ENCODE results near the gene ACTRT3. TPM values are rescaled to one million over a fixed set of nuclear protein-coding genes. Genes with fewer than 3 reads are reported as not detected.
"Not testable (repeated sequence)": the region's sequence is repeated elsewhere in the genome, so short reads cannot be mapped to it uniquely, and the experiment has no call there.

ACTRT3 gene
- total RNA-seq, 1 donor from 2014 or later: 1.5 TPM

DNA sequence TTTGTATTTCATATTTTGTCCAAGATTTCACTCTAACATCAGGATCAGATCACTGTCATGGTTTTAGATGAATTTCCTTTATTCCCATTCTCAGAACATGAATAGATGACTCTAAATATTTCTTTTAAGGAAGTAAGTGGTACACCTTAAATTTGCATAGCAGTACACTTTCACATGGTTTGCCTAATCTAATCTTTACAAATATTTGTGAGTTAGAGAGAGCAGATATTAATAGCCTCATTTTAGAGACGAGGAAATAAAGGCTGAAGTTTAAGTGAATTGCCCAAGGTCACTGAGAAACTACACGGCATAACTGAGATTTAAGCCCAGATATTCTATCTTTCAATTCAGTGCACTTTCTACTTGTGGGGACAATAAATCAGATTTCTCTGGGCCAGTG, 18.7 kb downstream of the ACTRT3 start:
- Mint-ChIP-seq H3K4me3 (no peak overlapping the region), H3K9me3 (no peaks in the 10 kb centered on the region), H3K36me3 (ENCODE audit: low read depth) (no peaks in the 10 kb centered on the region), H3K27ac (ENCODE audit: unreplicated experiment) (no peak overlapping the region), H3K4me1 (no peaks in the 10 kb centered on the region), H3K27me3 (ENCODE audit: low read depth) (peaks cover 41% of the 10 kb centered on the region)
- no peak for TF ChIP-seq CTCF (conservative IDR thresholded peaks at IDR 0.05)
- no peak for DNase-seq (ENCODE audit: low read depth, low spot score)

DNA sequence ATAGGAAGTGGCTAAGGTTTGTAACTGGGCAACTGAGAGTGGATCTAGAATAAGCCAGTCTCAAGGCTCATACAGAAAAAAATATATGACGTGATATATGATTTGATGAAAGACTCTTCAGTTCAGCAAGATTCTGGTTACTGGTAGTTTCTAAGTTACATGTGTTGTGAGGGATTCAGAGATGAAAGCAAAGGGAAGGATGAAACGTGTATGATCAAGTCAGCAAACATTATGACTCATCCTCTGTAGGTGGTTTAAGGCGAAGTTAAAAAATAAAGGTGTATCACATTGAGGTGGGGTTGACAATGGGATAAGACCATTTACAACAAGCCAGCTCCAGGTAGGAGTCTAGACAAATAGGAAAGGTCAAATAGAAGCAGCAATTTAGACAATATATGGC, 20.7 kb downstream of the ACTRT3 start:
- peaks cover 34% of the 10 kb centered on the region for H3K27me3 Mint-ChIP-seq (ENCODE audit: low read depth)
- peaks cover 5% of the 10 kb centered on the region for H3K4me1 Mint-ChIP-seq
- no peaks in the 10 kb centered on the region for H3K36me3 Mint-ChIP-seq (ENCODE audit: low read depth)
- TF ChIP-seq CTCF (conservative IDR thresholded peaks at IDR 0.05): no peak
- no peak overlapping the region for H3K4me3 Mint-ChIP-seq
- H3K27ac Mint-ChIP-seq (ENCODE audit: unreplicated experiment): no peak overlapping the region
- no peaks in the 10 kb centered on the region for H3K9me3 Mint-ChIP-seq
- no peak for DNase-seq (ENCODE audit: low read depth, low spot score)

DNA sequence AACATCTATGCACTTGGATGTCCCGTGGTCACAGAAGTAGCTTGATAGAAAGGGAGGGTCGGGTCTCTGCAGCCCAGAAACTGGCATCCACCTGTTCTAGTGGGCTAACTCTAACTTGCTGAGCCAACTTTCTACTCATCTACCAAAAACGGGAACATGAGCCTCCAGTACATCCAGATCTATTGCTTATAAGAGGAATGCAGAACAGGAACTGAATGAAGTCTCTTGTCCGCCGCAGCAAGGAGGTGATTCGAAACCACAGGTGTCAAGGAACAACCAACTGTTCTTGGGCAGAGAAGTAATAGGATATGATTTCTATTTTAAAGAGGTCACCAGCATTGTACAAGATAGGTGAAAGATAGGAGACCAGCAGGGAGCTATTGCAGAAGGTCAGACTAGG, 22.4 kb downstream of the ACTRT3 start:
- H3K9me3 Mint-ChIP-seq: no peaks in the 10 kb centered on the region
- DNase-seq (ENCODE audit: low read depth, low spot score): no peak
- no peaks in the 10 kb centered on the region for H3K36me3 Mint-ChIP-seq (ENCODE audit: low read depth)
- no peak overlapping the region for H3K4me3 Mint-ChIP-seq
- TF ChIP-seq CTCF (conservative IDR thresholded peaks at IDR 0.05): no peak
- H3K27ac Mint-ChIP-seq (ENCODE audit: unreplicated experiment): peak overlapping the region; percentile 14
- H3K27me3 Mint-ChIP-seq (ENCODE audit: low read depth): peaks cover 24% of the 10 kb centered on the region
- peaks cover 5% of the 10 kb centered on the region for H3K4me1 Mint-ChIP-seq

DNA sequence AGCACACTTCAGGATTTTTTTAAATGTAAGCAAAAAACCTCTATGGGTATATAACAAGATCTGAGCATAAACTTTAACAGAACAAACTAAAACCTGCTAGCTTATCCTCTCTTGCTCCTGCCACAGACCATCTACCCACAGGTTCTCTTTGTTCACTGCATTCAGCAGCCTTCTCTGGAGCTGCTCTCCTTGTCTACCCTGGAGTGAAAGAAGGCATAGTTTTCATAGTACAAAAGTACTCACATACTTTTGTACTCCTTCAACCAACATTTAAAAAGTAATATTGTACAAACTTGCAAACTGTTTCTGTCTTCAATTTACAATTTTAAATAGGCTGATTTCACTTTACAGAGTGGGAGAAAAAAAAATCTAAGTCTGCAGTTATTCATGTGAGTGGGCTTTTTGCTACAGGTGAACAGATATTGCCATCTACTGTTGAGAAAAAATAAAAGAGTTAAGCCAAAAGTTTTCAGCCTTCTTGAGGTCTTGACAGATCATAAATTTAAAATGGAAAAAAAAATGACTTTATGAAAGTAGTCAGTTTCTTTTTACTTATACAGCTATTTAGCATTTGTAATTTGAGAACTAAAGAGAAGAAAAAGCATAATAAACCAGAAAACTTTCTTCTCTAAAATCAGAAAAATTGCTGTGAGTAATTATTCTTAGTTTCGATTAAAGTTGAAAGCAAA, 24.9 kb downstream of the ACTRT3 start:
- TF ChIP-seq CTCF (conservative IDR thresholded peaks at IDR 0.05): peak; percentile 64
- Mint-ChIP-seq H3K36me3 (ENCODE audit: low read depth) (no peaks in the 10 kb centered on the region), H3K4me3 (no peak overlapping the region), H3K9me3 (no peaks in the 10 kb centered on the region), H3K27me3 (ENCODE audit: low read depth) (peaks cover 22% of the 10 kb centered on the region), H3K27ac (ENCODE audit: unreplicated experiment) (no peak overlapping the region), H3K4me1 (peaks cover 5% of the 10 kb centered on the region)
- DNase-seq (ENCODE audit: low read depth, low spot score): no peak

- no peaks in the 10 kb centered on the region for H3K36me3 Mint-ChIP-seq (ENCODE audit: low read depth)
- H3K4me1 Mint-ChIP-seq: no peaks in the 10 kb centered on the region
- no peak for DNase-seq (ENCODE audit: low read depth, low spot score)
- no peak for TF ChIP-seq CTCF (conservative IDR thresholded peaks at IDR 0.05)
- H3K27ac Mint-ChIP-seq (ENCODE audit: unreplicated experiment): no peak overlapping the region
- H3K9me3 Mint-ChIP-seq: peaks cover 7% of the 10 kb centered on the region
- H3K4me3 Mint-ChIP-seq: no peak overlapping the region
- H3K27me3 Mint-ChIP-seq (ENCODE audit: low read depth): no peaks in the 10 kb centered on the region
Observed at GRCh38 chr3:169739067-169739466, 30.3 kb downstream of the ACTRT3 start.

- H3K27me3 Mint-ChIP-seq (ENCODE audit: low read depth): peaks cover 13% of the 10 kb centered on the region
- peaks cover 15% of the 10 kb centered on the region for H3K9me3 Mint-ChIP-seq
- H3K4me3 Mint-ChIP-seq; H3K36me3 Mint-ChIP-seq (ENCODE audit: low read depth); H3K4me1 Mint-ChIP-seq; DNase-seq (ENCODE audit: low read depth, low spot score); H3K27ac Mint-ChIP-seq (ENCODE audit: unreplicated experiment): not testable (repeated sequence)
Observed at GRCh38 chr3:169731857-169732256, 37.5 kb downstream of the ACTRT3 start.
